ENCODE data around the gene BHLHA9.

DNA sequence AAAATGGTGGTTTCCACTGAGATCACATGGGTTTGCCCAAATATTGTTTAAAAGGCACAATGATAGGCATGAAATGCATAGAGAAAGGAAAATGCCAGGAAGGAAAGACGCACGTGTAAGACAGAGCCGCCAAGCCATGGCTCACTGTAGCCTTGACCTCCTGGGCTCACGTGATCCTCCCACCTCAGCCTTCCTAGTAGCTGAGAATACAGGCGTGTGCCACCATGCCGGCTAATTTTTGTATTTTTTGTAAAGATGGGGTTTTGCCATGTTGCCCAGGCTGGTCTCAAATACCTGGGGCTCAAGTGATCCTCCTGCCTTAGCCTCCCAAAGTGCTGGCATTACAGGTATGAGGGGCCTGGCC lies 4.0 kb downstream of the BHLHA9 start:
- TF ChIP-seq, protein P1, sequence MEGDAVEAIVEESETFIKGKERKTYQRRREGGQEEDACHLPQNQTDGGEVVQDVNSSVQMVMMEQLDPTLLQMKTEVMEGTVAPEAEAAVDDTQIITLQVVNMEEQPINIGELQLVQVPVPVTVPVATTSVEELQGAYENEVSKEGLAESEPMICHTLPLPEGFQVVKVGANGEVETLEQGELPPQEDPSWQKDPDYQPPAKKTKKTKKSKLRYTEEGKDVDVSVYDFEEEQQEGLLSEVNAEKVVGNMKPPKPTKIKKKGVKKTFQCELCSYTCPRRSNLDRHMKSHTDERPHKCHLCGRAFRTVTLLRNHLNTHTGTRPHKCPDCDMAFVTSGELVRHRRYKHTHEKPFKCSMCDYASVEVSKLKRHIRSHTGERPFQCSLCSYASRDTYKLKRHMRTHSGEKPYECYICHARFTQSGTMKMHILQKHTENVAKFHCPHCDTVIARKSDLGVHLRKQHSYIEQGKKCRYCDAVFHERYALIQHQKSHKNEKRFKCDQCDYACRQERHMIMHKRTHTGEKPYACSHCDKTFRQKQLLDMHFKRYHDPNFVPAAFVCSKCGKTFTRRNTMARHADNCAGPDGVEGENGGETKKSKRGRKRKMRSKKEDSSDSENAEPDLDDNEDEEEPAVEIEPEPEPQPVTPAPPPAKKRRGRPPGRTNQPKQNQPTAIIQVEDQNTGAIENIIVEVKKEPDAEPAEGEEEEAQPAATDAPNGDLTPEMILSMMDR (IDR thresholded peaks at IDR 0.05) = no peak
- no peak for TF ChIP-seq POLR2A (IDR thresholded peaks at IDR 0.05)
